ENCODE measurements around the gene RECQL.

DNA sequence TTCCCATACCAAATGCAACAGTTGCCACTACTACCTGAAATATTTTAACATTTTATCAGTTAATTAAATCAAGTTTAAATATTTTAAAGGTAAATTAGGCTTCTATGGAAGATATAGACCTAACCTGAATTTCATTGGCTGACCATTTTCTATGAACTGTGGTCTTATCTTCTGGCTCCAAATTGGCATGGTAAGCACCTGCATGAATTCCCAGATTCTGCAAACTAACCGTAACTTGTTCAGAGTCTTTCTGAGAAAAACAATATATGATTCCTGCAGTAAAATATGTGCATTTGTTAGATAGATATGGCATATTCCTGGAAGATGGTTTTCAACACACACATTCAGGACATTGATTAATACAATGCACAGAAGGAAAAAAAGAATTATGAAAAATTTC lies 25.9 kb downstream of the RECQL start:
- no peak for TF ChIP-seq TEAD4 (IDR thresholded peaks at IDR 0.05; ENCODE audit: low read length)
- no peak for TF ChIP-seq TEAD4 (CRISPR knock-in tag; IDR thresholded peaks at IDR 0.05; ENCODE audit: borderline replicate concordance)
- TF ChIP-seq ZKSCAN1 (IDR thresholded peaks at IDR 0.05; ENCODE audit: low read depth, low read length) = no peak
- no peak for TF ChIP-seq MAFK (IDR thresholded peaks at IDR 0.05; ENCODE audit: low read length)
- TF ChIP-seq EZH2 (IDR thresholded peaks at IDR 0.05; ENCODE audit: borderline replicate concordance, low read depth, low read length) = no peak
- no peak for TF ChIP-seq POLR2A (conservative IDR thresholded peaks at IDR 0.05)
- no peak for TF ChIP-seq TBL1XR1 (IDR thresholded peaks at IDR 0.05; ENCODE audit: low read length in 2 of 2)
- TF ChIP-seq ZNF324 (CRISPR knock-in tag; IDR thresholded peaks at IDR 0.05) = no peak
- no peak for TF ChIP-seq MIER1 (IDR thresholded peaks at IDR 0.05; ENCODE audit: low read depth)
- TF ChIP-seq DDX20 (tag; IDR thresholded peaks at IDR 0.05; ENCODE audit: low read depth) = no peak
- TF ChIP-seq ZNF589 (CRISPR knock-in tag; IDR thresholded peaks at IDR 0.05; ENCODE audit: low read depth) = no peak
- TF ChIP-seq, protein P1, sequence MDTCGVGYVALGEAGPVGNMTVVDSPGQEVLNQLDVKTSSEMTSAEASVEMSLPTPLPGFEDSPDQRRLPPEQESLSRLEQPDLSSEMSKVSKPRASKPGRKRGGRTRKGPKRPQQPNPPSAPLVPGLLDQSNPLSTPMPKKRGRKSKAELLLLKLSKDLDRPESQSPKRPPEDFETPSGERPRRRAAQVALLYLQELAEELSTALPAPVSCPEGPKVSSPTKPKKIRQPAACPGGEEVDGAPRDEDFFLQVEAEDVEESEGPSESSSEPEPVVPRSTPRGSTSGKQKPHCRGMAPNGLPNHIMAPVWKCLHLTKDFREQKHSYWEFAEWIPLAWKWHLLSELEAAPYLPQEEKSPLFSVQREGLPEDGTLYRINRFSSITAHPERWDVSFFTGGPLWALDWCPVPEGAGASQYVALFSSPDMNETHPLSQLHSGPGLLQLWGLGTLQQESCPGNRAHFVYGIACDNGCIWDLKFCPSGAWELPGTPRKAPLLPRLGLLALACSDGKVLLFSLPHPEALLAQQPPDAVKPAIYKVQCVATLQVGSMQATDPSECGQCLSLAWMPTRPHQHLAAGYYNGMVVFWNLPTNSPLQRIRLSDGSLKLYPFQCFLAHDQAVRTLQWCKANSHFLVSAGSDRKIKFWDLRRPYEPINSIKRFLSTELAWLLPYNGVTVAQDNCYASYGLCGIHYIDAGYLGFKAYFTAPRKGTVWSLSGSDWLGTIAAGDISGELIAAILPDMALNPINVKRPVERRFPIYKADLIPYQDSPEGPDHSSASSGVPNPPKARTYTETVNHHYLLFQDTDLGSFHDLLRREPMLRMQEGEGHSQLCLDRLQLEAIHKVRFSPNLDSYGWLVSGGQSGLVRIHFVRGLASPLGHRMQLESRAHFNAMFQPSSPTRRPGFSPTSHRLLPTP (IDR thresholded peaks at IDR 0.05; ENCODE audit: borderline replicate concordance, extremely low read depth, insufficient read length) = no peak
- no peak for TF ChIP-seq EGR1 (conservative IDR thresholded peaks at IDR 0.05)
- no peak for TF ChIP-seq ZFX (CRISPR knock-in tag; IDR thresholded peaks at IDR 0.05)
- TF ChIP-seq SP1 (CRISPR knock-in tag; IDR thresholded peaks at IDR 0.05) = no peak
